Activated B cell treated with CpG ODN at 0.5 μM for 24 hours (primary cell): ENCODE measurements around the gene SIX5. TPM values are rescaled to one million over a fixed set of nuclear protein-coding genes. Genes with fewer than 3 reads are reported as not detected.

ENCODE experiments used
- ATAC-seq: fragments of 200-7000 bp; cut with Tn5 transposase; one replicate; pipeline ENCODE4 v1.10.0; 2021; ENCODE audit warnings: low read depth, mild to moderate bottlenecking, moderate library complexity
- CTCF ChIA-PET: fragments of 350-600 bp; sonication (Branson Sonifier 250); formaldehyde crosslinking; loops from one replicate; lab custom pipeline; 2021; ENCODE audit warnings: antibody characterized with exemption; lab: Charles Lee
- POLR2A ChIA-PET: fragments of 350-600 bp; sonication (Branson Sonifier 250); formaldehyde crosslinking; loops from one replicate; lab custom pipeline; 2021; ENCODE audit warnings: antibody characterized with exemption; lab: Charles Lee
- DNase-seq: peaks from one replicate; pipeline ENCODE4 v3.0.0; 2022
- H3K27ac Mint-ChIP-seq: one replicate; pipeline ENCODE4 v1.8.0; 2020; ENCODE audit warnings: mixed read lengths
- H3K27me3 Mint-ChIP-seq: one replicate; pipeline ENCODE4 v1.8.0; 2021; ENCODE audit warnings: mixed read lengths
- H3K36me3 Mint-ChIP-seq: one replicate; pipeline ENCODE4 v1.8.0; 2021; ENCODE audit warnings: low read depth, mixed read lengths
- H3K4me1 Mint-ChIP-seq: one replicate; pipeline ENCODE4 v1.8.0; 2021; ENCODE audit warnings: mixed read lengths
- H3K4me3 Mint-ChIP-seq: one replicate; pipeline ENCODE4 v1.8.0; 2020; ENCODE audit warnings: mild to moderate bottlenecking, mixed read lengths
- H3K9me3 Mint-ChIP-seq: one replicate; pipeline ENCODE4 v1.8.0; 2020; ENCODE audit warnings: mixed read lengths
- intact Hi-C: fragments of 100-400 bp; cut with micrococcal nuclease; formaldehyde crosslinking; loops from one replicate; pipeline ENCODE4 v1.15.1; 2024
- total RNA-seq: library from RNA; stranded (reverse); gene quantifications from 2 replicates; pipeline ENCODE4 v1.2.3, GENCODE V29; 2022
- TF ChIP-seq, protein P1 (sequence below): fragments of 200-600 bp; IDR thresholded peaks from one replicate; pipeline ENCODE4 v1.8.0; 2022; ENCODE audit warnings: antibody characterized with exemption, mild to moderate bottlenecking

Gene SIX5
- total RNA-seq, 1 donor from 2014 or later: 1.9 TPM

DNA sequence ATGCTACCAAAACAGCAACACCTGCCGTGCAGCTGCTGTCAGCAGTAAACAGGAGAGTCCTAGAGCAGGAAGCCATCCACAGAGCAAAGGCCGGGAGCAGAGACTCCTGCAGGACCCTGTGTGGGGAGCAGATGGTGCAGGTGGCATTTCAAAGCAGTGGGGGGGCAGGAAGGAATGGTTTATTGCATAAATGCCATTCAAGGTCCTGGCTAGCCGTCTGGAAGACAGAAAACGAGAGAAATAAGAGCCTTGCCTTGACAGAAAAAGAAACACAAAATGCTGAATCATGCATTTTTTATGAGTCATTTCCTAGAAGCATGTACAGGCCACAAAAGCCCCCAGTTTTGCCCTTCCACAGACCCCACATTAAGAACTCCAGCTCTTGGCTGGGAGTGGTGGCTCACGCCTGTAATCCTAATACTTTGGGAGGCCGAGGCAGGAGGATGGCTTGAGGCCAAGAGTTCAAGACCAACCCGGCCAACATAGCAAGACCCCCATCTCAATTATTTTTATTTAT lies 40.6 kb upstream of the SIX5 start:
- TF ChIP-seq, protein P1, sequence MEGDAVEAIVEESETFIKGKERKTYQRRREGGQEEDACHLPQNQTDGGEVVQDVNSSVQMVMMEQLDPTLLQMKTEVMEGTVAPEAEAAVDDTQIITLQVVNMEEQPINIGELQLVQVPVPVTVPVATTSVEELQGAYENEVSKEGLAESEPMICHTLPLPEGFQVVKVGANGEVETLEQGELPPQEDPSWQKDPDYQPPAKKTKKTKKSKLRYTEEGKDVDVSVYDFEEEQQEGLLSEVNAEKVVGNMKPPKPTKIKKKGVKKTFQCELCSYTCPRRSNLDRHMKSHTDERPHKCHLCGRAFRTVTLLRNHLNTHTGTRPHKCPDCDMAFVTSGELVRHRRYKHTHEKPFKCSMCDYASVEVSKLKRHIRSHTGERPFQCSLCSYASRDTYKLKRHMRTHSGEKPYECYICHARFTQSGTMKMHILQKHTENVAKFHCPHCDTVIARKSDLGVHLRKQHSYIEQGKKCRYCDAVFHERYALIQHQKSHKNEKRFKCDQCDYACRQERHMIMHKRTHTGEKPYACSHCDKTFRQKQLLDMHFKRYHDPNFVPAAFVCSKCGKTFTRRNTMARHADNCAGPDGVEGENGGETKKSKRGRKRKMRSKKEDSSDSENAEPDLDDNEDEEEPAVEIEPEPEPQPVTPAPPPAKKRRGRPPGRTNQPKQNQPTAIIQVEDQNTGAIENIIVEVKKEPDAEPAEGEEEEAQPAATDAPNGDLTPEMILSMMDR: no peak
- Mint-ChIP-seq H3K27me3 (no peaks in the 10 kb centered on the region), H3K4me1 (peaks cover 6% of the 10 kb centered on the region), H3K36me3 (no peaks in the 10 kb centered on the region), H3K27ac (no peak overlapping the region), H3K9me3 (no peaks in the 10 kb centered on the region), H3K4me3 (no peak overlapping the region)
- DNase-seq (no peak), ATAC-seq (no peak)
- ChIA-PET CTCF (no interaction called here), POLR2A (no interaction called here)
- intact Hi-C loops: no loop called here

DNA sequence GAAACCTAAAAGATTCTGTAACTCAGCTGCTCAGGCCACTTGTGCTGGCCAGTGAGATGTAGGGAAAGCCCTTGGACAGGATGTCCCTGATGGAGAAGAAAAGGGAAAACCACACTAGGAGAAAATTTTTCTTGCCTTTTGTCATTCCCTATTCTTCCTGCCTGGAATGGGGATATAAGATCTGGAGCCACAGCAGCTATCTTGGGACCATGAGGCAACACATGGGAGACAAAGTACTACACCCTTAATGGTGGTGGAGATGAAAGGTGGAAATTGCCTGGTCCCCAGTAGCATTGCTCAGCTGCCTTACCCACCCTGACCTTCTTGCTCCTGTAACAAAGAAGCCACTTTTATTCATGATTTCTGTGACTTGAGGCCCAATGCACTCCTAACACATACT lies 36.7 kb upstream of the SIX5 start:
- intact Hi-C loops: no loop called here
- ChIA-PET CTCF (interaction anchor here (1.6 kb wide), 1 partner anchor 35 kb away, joined by 6 read pairs; no protein-coding TSS in a partner anchor), POLR2A (no interaction called here)
- TF ChIP-seq, protein P1: no peak
- H3K27ac Mint-ChIP-seq: no peak overlapping the region
- H3K4me1 Mint-ChIP-seq: peaks cover 6% of the 10 kb centered on the region
- no peak overlapping the region for H3K4me3 Mint-ChIP-seq
- H3K27me3 Mint-ChIP-seq: no peaks in the 10 kb centered on the region
- H3K9me3 Mint-ChIP-seq: no peaks in the 10 kb centered on the region
- H3K36me3 Mint-ChIP-seq: no peaks in the 10 kb centered on the region
- no peak for DNase-seq
- no peak for ATAC-seq

DNA sequence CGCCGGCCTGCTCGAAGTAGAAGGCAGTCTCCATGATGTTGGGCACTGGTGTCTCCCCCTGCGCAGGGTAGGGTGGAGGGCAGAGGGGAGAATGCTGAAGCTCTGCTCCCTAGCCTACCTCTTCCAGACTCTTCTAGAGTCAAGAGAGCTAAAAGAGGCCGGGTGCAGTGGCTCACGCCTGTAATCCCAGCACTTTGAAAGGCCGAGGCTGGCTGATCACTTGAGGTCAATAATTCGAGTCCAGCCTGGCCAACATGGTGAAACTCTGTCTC lies 35.8 kb upstream of the SIX5 start:
- H3K36me3 Mint-ChIP-seq: no peaks in the 10 kb centered on the region
- H3K4me1 Mint-ChIP-seq: peaks cover 6% of the 10 kb centered on the region
- intact Hi-C loops: no loop called here
- CTCF ChIA-PET: interaction anchor here (1.6 kb wide), 1 partner anchor 34 kb away, joined by 6 read pairs; no protein-coding TSS in a partner anchor
- H3K9me3 Mint-ChIP-seq: no peaks in the 10 kb centered on the region
- DNase-seq (no peak), ATAC-seq (no peak)
- H3K27me3 Mint-ChIP-seq: no peaks in the 10 kb centered on the region
- H3K27ac Mint-ChIP-seq: no peak overlapping the region
- no peak overlapping the region for H3K4me3 Mint-ChIP-seq
- POLR2A ChIA-PET: no interaction called here
- TF ChIP-seq, protein P1: no peak

DNA sequence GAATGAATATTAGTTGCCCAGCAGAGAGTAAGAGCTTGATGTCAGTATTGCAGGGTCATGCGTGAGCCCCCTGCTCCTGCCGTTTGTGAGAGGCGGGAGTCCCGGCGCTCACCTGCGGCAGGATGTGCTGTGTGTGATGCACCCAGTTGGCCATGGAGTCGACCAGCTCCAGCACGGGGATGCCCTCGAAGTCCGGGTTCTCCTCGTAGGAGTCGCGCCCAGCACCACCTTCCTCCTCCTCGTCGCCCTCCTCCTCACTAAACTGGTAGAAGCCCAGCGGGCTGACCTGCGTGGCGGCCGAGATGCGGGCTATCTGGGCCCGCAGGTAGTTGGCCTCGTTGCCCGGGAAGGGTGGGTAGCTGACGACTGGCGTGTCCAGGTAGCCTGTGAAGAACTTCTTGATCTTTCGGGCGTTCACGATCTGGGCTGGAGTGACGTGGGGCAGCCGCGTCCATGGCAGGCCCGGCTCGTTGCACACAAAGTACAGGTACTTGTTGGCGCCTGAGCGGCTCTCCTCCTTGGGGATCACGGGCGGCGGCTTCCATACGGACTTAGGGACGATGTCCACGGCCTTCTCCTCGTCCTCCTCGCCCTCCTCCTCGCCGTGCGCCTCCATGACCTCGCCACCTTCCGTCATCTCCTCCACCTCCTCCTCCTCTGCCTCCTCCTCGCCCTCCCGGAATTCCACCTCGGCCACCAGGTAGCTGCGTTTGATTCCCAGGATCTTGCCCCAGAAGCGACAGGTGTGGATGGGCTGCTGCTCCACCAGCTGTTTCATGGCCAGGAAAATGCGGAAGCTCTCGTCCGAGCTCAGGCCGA lies 35.3 kb upstream of the SIX5 start:
- POLR2A ChIA-PET: interaction anchor here (0.7 kb wide), 1 partner anchor 128 kb away, joined by 4 read pairs; no protein-coding TSS in a partner anchor
- Mint-ChIP-seq H3K36me3 (no peaks in the 10 kb centered on the region), H3K27ac (no peak overlapping the region), H3K27me3 (no peaks in the 10 kb centered on the region), H3K4me1 (peaks cover under 1% of the 10 kb centered on the region), H3K4me3 (no peak overlapping the region), H3K9me3 (no peaks in the 10 kb centered on the region)
- TF ChIP-seq, protein P1: no peak
- CTCF ChIA-PET: interaction anchor here (1.6 kb wide), 1 partner anchor 33 kb away, joined by 6 read pairs; no protein-coding TSS in a partner anchor
- no peak for ATAC-seq
- intact Hi-C loops: no loop called here
- DNase-seq: no peak

DNA sequence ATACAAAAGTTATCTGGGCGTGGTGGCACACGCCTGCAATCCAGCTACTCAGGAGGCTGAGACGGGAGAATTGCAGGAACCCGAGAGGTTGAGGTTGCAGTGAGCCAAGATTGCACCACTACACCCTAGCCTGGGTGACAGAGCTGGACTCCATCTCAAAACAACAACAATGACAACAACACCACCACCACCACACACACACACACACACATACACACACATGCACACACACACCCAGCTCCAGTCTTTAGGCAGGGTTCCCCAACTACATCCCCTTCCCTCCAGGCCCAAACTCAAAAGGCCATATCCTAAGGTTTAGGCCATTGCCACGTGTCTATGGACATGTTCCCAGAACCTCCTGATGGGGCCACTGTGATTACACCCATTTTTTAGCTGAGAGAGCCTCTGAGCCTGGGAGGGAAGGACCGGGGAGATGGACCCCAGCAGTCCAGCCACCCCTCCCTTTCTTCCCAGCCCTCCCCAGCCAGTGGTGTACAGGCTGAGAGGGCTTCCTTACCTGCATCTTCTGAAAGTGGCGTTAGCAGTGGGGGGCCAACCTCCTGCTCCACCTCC lies 32.6 kb upstream of the SIX5 start:
- POLR2A ChIA-PET: interaction anchor here (0.6 kb wide), 1 partner anchor 377 kb away, joined by 3 read pairs; no protein-coding TSS in a partner anchor
- DNase-seq (no peak), ATAC-seq (no peak)
- TF ChIP-seq, protein P1: no peak
- intact Hi-C loops: no loop called here
- Mint-ChIP-seq H3K36me3 (no peaks in the 10 kb centered on the region), H3K9me3 (no peaks in the 10 kb centered on the region), H3K4me3 (no peak overlapping the region), H3K27me3 (peaks cover 5% of the 10 kb centered on the region), H3K4me1 (peaks cover 6% of the 10 kb centered on the region), H3K27ac (no peak overlapping the region)
- CTCF ChIA-PET: interaction anchor here (1.0 to 7.4 kb wide), 2 partner anchors 31 to 44 kb away, joined by 5 to 172 read pairs; partner anchors contain the start of gene SIX5
